ENCODE measurements around the gene DNAH1.

The DNAH1 gene

DNA sequence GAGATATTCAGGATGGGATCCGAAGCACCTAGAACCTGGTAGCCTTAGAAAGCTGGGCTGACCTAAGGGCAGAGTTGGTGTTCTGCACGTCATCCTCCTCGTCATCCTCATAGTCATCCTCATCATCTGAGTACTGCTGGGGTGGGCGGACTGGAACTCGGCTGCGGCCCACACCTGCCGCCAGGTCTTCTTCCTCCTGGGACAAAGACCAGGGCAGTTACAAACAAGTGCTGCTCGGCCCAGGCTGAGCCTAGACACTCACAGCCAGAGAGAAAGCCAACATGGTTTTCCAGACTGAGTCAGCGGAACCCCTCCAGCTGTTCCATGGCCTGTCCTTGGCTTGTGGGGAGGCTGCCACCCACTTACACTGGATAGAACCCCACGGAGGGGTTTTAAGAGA is 88.3 kb downstream of the DNAH1 start:
- no peak for DNase-seq (ENCODE audit: low spot score)

DNA sequence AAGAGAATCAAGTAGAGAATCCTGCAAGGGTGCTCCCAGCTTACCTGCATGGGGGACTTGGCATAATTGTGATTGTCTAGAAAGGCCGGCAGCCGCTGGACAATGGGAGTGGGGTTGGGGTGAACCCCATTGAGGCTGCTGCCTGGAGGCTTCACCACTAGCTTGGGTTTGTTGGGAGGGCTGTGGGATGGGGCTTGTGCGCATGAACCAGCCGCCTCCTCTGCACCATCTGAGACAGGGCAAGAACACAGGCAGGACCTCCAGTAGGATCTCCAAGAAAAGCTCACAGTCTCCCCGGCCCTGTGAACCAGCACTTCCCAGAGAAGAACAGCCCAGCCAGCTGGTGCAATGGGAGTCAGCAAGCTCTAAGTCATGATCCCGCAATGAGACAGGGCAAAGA is 88.9 kb downstream of the DNAH1 start:
- no peak for DNase-seq (ENCODE audit: low spot score)

DNA sequence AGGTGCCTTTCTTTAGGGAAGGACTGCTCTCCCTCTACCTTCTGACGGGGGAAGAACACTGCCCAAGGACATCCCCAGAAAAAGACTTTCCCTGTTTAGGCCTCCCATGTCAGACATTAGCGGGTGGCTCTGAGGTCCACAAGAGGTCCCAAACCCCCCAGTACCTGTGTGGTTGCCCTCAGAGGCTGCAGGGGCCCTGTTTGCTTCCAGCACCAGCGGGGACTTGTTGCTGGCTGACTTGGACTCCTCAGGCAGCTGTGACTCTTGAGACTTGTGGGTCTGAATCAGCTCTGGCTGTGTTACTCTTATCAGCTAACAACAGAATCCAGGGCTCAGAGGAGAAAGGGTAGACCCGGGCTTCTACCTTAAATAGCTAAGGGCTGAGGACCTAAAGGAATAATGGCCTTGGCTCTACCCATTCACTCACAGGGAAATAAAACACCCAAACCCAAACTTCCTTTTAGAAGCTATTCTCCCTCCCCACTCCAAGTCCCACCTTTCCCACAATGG is 89.5 kb downstream of the DNAH1 start:
- DNase-seq (ENCODE audit: low spot score), result no peak

DNA sequence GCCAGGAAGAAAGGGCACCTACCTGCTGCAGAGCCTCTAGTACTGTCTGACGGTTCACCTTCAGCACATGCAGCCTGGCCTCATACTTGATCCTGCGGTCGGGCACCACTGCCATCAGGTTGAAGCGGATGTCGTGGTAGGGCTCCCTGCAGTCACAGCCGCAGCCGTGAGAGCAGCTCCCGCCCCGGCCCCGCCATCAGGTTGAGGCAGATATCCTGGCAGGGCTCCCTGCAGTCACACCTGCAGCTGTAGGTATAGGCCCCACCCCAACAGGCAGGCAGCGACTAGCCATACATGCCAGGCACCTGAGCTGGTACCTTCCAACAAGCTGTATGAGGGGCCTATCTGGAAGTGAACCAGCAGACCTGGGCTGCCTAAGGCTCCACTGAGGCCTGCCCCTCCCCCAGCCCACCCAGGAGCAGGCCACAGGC is 90.1 kb downstream of the DNAH1 start:
- DNase-seq (ENCODE audit: low spot score), result no peak

DNA sequence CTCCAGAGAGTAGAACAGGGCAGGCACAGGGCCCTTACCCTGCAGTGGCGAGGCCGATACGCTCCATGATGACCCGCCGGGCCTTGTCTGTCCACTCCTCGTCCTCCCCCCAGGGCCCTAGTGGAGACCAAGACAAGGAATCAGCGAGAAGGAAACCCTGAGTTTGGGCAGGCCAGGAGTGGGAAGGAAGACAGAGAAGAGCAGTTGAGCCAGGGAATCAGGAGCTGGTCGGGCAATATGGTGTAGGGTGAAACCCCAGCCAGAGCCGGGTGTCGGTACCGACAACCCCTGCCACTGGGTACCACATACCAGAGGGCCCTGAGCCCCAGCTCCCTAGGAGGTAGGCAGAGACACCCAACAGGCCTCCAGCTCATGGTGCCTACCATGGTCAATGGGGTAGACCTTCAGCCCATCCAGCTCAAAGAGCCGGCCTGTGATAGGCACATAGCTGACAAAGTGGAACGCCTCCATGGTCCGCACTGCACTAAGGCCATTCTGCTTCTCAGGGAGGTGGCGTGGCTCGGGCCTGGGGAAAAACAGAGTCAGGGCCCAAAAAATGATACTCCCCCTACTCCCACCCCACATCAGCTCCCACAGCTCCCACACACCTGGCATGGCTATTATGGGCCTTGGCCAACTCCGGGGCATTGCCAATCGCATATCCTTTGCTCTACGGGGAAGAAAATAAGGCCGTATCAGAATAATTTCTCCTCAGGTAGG is 90.8 kb downstream of the DNAH1 start:
- DNase-seq (ENCODE audit: low spot score), result no peak

DNA sequence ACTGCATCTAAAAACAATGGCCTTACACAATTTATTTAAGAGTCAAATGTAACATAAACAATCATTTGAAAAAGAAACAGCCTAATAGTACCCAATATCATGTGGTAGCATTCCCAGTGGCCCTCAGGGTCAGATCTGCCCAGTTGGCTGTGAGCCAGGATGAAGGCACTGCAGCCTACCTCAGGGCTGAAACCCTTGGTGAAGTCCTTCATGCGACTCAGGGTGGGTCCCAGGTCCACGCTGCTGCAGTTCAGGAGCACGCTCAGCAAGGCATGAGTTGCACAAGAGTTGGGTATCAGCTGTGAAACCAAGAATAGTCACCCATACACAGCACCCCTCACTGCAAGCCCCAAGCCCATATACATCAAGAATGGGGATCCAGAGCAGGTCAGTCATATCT is 91.7 kb downstream of the DNAH1 start:
- no peak for DNase-seq (ENCODE audit: low spot score)

DNA sequence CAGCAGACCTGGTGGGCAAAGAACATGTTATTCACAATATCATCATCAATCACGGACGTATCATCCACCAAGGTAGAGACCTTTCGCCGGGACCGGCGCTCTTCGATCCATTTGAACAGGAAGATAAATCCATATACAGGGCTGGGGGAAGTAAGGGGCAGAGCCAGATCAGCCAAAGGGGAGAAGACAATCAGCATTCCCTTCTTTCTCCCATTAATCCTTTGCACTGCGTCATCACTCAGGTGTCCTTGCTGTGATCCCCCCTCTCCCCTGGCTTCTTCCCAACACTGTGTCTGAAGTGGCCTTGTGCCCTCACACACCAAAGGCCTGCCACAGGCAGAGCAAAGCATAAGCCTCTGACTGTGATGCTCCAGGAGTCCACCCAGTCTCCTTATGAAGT is 92.3 kb downstream of the DNAH1 start:
- DNase-seq (ENCODE audit: low spot score), result no peak

DNA sequence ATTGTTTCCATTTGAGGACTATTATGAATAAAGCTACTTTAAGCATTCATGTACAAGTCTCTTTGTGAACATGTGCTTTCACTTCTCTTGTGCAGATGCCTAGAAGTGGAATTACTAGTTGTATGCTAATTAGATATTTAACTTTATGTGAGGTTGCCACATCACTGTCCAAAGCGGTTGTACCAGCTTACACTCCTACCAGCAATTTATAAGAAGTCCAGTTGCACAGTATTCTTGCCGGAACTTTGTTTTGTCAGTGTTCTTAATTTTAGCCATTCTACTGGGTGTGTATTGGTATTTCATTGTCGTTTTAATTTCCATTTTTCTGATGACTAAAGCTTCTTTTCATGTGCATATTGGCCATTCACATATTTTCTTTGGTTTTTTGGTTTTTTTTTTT is 99.7 kb downstream of the DNAH1 start:
- no peak for DNase-seq (ENCODE audit: low spot score)

DNA sequence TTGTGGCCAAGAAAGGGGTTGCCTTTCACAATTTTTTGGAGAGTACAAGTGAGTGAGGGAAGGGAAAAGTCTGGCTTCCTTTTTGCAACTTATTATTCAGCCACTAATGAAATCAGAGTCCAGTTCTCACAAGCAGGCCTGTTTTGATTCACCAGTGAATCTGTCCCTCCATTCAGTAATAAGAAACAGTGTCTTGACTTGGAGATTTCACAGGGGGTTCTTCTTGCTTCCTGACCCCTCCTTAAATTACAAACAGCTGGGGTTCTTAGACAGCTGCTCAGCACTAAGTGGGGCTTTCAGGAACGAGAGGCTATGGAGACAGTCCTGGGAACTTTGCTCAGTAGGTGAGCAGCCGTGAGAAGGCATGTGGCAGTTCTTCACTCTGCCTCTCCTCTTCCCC is 104.3 kb downstream of the DNAH1 start:
- DNase-seq (ENCODE audit: low spot score), result no peak

DNA sequence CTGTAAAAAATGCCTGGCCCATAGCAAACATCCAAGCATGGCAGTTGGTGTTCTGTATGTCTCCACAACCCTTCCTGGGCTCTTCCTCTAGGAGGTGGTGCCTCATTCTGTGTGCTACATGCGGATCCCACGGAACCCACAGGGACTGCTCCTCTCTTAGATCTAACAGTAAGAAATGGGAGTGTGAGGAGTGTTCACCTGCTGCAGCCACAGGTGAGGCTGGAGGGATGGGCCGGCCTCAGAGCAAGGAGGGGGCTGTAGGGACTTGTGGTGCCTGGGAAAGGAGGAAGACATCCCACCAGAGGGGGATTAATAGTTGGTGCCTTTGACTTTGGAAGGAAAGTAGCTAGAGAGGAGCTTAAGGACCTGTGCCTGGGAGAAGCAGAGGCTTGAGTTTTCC is 106.5 kb downstream of the DNAH1 start:
- DNase-seq (ENCODE audit: low spot score), result no peak

DNA sequence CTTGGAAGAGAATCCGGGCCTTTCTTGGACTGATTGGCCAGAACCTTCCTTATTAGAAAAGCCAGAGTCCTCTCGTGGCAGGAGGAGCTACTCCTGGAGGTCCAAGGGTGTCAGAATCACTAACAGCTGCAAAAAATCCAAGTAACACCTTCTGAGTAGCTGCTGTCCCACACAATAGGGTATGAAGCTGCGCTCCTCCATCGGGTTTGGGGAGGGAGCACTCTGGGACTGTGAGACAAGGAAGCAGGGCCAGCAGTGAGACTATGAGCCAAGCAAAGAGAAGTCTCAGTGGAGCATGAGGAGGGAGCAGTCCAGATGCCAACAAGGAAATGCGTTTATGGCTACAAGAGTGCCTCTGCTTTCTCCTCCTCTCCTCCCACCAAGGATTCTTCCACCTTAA is 107.1 kb downstream of the DNAH1 start:
- DNase-seq (ENCODE audit: low spot score), result no peak

DNA sequence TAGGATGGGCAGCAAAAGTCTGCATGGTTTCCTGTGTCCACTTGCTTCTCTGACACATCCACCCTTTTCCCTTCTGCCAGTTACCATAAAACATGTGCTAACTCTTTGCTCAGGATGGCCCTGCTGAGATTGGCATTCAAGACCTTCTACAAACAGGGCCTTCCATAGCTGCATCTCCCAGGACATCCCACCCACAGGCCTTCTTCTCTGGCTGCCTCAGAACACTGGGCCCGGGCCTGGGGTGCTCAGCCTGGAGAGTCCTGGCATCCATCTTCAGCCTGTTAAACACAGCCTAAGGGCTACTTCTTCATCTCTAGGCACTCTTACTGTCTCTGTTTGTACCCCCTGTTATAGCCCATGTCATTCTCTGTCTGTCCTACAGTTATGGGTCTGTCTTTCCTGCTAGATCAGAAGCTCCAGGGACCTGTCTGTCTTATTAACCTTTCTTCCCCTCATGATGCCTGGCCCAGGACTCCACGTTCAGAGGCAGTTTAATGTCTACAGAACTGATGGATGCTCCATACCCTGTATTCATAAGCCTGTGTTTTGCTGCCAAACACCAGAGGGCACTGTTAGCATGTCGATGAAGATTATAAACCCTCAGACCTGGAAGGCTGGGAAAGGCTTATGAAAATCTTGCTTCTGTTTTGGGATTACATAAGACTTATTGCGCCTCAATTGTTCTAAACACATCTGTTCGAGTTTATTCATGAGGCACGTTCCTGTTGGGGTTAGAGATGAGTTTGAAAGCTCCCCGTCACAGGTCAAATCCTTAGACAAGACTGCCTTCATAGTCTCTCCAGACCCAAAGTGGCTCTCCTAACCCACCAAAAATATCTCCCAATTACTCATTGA is 112.3 kb downstream of the DNAH1 start:
- DNase-seq (ENCODE audit: low spot score), result peak; percentile 61

DNA sequence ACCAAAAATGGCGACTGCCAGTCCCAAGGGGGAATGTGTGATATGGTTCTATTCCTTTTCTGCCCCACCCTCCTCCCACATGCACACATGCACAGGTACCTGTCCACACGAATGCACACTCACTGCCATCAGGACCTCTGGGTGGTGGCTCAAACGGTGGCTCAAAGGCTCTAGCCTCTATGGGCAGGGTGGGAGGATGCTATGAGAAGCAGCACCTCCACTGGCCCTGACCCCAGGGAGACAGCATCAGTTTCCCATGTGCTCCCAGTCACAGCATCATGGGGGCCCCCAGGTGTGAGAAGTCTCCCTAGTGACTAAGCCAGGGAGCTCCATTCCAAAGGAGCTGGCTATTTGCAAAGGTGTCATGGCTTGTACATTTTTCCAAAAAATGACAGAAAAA is 112.9 kb downstream of the DNAH1 start:
- DNase-seq (ENCODE audit: low spot score), result no peak

DNA sequence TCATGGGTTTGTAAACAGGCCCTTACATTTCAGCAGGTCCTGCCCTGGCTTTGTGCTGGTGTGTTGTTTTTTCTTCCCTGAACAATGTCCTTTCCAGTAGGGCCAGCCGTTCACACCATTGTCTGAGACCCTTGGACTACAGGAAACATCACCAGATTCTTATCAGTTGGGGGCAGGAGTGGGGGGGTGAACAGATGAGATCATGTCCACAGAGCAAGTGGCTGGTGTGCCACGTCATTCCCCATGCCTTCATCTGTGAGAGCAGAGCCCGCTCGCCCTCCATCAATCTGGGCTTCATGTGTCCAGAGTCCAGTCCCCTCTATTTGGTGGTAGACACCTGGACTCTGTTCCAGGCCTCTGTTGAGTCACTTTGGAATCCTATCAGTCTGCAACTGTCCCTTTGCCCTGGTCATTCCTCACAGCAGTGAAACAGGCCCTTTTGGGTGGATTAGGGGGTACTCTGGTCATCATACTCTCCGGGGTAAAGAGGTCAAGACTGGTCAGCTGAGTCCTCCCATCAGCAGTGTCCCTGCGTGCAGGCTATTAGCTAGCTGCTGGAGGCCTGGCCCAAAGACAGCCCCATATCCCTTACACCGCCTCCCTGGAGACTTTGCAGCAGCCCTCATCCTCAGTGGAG is 113.8 kb downstream of the DNAH1 start:
- DNase-seq (ENCODE audit: low spot score), result no peak

DNA sequence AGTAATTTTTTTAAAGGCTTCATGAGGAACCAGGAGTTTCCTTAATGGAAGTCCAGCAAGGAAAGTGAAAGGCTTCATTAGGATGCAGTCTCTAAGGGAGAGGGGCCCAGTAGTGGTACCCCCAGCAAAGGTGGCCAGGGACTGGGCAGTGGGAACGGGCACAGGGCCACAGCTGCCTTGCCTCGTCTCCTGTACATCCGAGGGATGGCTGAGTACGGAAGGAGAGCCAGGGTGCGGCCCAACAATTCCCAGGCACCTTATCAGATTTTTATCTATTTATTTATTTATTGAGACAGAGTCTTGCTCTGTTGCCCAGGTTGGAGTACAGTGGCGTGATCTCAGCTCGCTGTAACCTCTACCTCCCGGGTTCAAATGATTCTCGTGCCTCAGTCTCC is 114.3 kb downstream of the DNAH1 start:
- no peak for DNase-seq (ENCODE audit: low spot score)

DNA sequence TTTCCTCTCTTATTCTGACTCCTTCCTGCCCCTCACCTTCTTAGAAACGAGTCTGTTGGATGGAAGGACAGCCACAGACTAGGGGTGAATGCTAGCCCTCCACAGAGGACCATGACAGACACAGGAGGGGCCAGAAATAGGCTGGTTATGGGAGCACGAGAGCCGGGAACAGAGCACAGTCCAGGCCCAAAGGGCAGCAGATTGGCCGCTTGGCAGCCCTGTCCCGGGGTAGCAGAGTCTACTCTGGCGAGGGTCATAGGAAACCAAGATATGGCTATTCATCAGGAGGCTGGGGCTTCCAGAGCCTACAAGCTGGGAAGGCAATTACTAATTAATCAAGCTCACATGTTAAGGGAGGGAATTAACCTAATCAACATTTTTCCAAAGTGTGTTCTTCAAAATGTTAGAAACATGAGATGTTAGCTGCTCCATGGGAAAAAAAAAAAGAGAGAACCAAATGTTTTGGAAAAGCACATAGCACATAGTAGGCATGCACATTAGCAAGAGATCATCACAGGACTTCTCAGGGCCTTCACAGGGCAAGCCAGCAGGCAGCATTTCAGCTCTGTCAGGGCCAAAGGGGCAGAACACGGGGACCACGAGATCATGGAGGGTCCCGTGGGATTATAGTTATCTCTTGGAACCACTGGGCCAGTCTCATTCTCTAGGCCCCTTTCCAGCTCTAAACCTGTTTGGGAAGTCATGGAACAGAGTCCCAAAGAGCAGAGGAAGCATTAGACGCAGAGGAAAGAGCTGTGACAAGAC is 115.5 kb downstream of the DNAH1 start:
- no peak for DNase-seq (ENCODE audit: low spot score)

DNA sequence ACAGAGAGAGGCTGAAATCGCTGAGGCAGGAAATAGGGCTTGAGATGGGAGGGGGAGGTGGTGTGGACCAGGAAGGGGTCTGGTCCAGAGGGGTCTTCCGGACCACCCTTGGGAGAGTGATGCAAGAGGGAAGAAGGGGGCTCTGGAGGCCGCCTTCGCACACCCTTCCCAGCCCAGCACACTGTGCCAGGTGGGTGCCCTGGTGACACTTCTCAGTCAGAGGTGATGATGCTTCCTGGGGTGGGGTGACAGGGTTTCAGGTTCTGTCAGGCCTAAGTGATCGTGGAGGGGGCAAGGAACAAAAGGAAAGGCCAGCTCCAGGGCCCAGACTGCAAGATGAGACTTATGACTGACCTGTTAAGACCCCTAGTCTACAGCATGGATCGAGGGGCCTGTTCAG is 116.1 kb downstream of the DNAH1 start:
- no peak for DNase-seq (ENCODE audit: low spot score)

DNA sequence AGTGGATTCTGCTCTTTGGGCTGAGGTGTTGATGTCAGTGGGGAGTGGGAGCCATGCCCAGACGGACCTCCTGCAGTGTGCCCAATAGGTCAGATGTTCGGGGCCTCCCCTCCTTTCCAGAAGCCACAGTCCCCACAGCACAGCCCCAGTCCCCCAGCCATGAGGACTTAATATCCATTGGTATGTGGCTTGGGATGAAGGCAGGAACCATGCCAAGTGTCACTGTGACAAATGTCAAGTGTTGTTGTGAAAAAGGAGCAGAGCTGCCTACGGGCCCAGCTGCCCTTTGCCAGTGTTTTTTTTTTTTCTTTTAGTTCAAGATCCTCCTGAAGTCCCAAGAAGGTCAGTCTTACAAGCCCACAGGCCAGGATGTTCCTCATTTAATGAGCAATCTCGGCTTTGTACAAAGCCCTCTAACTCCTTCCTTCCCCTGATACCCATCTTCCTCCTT is 116.6 kb downstream of the DNAH1 start:
- no peak for DNase-seq (ENCODE audit: low spot score)

DNA sequence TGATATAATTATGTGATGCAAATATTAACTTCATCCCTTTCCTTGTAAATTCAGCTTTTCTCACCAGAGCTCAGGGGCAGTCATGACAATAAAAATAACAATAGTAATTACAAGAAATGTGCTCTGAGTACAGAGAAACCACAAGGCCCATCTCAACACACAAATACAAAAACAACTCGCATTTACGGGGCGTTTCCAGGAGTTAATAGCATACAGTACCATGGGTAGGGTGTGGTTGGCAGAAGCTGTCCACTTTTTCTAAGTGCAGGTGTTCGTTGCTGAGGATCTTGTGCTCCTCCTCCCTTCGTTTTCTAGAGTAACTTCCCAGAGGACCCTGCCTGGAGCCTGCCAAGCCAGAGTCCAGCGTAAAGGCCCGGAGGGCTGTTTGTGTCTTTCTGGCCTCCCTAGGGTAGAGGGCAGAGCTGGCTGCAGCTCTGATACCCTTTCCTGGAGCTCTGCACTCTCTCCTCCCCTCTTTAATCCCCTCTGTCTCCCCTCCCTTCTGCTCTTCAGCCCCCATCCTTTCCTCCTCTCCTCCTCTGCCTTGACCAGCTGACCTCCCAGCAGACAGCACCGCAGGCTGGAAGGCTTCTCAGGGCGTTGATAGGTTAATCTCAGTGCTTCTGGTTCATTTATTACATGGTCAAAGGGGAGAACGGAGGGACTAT is 117.3 kb downstream of the DNAH1 start:
- no peak for DNase-seq (ENCODE audit: low spot score)

DNA sequence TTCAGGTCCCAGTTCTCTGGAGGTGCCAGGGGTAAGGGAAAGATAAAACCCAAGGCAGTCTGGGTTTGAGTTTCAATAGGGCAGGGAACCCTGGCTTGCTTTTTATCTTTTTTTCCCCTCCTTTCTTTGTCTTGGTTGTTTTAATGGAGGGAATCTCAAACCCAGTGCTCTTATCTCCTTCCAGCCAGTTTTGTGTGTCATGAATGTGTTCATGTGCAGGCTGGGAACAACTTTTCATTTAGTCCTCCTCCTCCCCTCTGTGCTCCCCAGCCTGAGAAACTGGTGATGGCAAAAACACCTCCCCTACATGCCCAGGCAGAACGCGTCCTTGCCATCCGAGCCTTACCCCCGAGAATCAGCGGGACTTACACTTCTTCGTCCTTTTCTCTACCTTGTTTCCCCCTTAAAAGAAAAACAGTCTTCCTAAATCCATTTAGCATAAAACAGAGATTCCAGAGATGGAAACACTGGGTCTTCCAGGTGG is 117.9 kb downstream of the DNAH1 start:
- no peak for DNase-seq (ENCODE audit: low spot score)

DNA sequence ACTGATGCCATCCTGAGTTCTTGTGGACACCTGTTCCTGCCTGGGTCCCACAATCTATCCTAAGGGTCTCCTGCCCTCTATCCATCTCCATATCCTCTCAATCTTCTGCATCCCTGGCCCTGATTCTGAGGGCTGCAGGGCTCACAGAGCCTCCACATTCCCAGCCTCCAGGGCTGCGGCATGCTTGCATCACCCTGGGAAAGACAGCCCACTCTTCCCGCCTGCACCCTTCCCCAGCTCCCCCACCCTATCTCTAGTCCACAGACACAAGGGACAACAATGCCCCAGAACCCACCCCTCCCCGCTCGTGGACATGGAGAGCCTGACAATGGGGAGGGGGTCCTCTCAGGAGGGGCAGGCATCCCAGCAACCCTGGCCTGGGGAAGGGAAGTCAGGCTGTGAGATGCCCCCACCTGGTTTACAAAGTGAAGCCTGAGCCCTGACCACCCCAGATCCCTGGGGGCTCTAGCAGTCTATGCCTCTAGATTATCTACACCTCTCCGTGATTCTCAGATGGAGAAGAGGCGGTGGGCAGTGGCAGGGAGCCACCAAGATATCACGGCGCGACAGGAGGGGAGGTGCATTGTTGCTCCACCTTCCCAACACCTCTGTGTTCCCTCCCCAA is 118.5 kb downstream of the DNAH1 start:
- DNase-seq (ENCODE audit: low spot score), result no peak
